Endothelial cell of umbilical vein (primary cell): ENCODE measurements around the gene PDE7B. TPM values are rescaled to one million over a fixed set of nuclear protein-coding genes. Genes with fewer than 3 reads are reported as not detected.

Experiments
- BruUV-seq: library from RNA; stranded (reverse); fragments of 400-500 nt; replicated peaks from 2 replicates; lab custom pipeline; 2021; lab: Mats Ljungman, UMichigan
- CTCF ChIA-PET: fragments of 300-600, 350-600 bp; sonication (Branson Sonifier 250); formaldehyde crosslinking; loops from one replicate; lab custom pipeline; 2021; ENCODE audit warnings: antibody characterized with exemption, inconsistent platforms; lab: Charles Lee
- POLR2A ChIA-PET: fragments of 300-600, 350-600 bp; sonication (Branson Sonifier 250); formaldehyde crosslinking; loops from one replicate; lab custom pipeline; 2021; ENCODE audit warnings: antibody characterized with exemption, inconsistent platforms; lab: Charles Lee
- DNase-seq: peaks from one replicate; pipeline ENCODE4 v3.0.0-alpha.2; 2011; ENCODE audit warnings: low read depth, low spot score
- FAIRE-seq: peaks from 2 replicates; lab custom pipeline; 2011; peaks lifted over from hg19 to GRCh38; lab: Jason Lieb, UNC
- H2AFZ ChIP-seq: 2 replicates; pipeline ENCODE4 v1.6.0; 2012; ENCODE audit warnings: low read depth, low read length, control low read depth, inconsistent platforms
- H3K27ac ChIP-seq: 2 replicates; pipeline ENCODE4 v1.5.1; 2011; ENCODE audit warnings: low read depth, mild to moderate bottlenecking, control low read depth, low read length, moderate library complexity; ENCODE audit not compliant: insufficient read depth
- H3K27me3 ChIP-seq, 2 experiments: 2 replicates each; pipeline versions ENCODE4 v1.6.0 to v1.6.1; 2011; ENCODE audit warnings: low read length in 2 of 2, mixed read lengths in 1 of 2; ENCODE audit not compliant: control insufficient read depth in 2 of 2, insufficient read depth in 2 of 2
- H3K36me3 ChIP-seq, 2 experiments: 2 replicates in 1 of 2; 3 replicates in 1 of 2; pipeline ENCODE4 v1.5.1; 2011; ENCODE audit warnings: low read length in 2 of 2, mild to moderate bottlenecking in 1 of 2, moderate library complexity in 1 of 2; ENCODE audit not compliant: control insufficient read depth in 2 of 2, insufficient read depth in 2 of 2; ENCODE audit errors: extremely low read depth in 1 of 2
- H3K4me1 ChIP-seq: 3 replicates; pipeline ENCODE4 v1.5.1; 2011; ENCODE audit warnings: mild to moderate bottlenecking, low read length; ENCODE audit not compliant: control insufficient read depth, insufficient read depth; ENCODE audit errors: extremely low read depth
- H3K4me2 ChIP-seq: 2 replicates; pipeline ENCODE4 v1.6.1; 2011; ENCODE audit warnings: low read length, control low read depth, mixed read lengths; ENCODE audit not compliant: insufficient read depth
- H3K4me3 ChIP-seq, 3 experiments: fragments of 200-600 bp in 1 of 3; sonication (generic), shearing (Covaris generic) in 1 of 3; replicated peaks in 1 of 3; 2 replicates each; pipeline ENCODE4 v1.5.1; 2011 to 2016; ENCODE audit warnings: control low read depth in 3 of 3, low read length in 3 of 3, mild to moderate bottlenecking in 2 of 3, inconsistent platforms in 1 of 3, low read depth in 1 of 3, moderate library complexity in 1 of 3; ENCODE audit not compliant: insufficient read depth in 1 of 3
- H3K79me2 ChIP-seq: 2 replicates; pipeline ENCODE4 v1.6.0; 2012; ENCODE audit warnings: low read length, inconsistent platforms; ENCODE audit not compliant: control insufficient read depth, insufficient read depth
- H3K9ac ChIP-seq: replicated peaks from 2 replicates; pipeline ENCODE3; 2011; ENCODE audit warnings: low read length, control low read depth; ENCODE audit not compliant: insufficient read depth; ENCODE audit errors: extremely low read depth
- H3K9me1 ChIP-seq: replicated peaks from 3 replicates; pipeline ENCODE4 v1.6.0; 2011; ENCODE audit warnings: mild to moderate bottlenecking, low read length; ENCODE audit not compliant: control insufficient read depth, insufficient read depth; ENCODE audit errors: extremely low read depth
- H3K9me3 ChIP-seq: replicated peaks from 2 replicates; pipeline ENCODE4 v1.5.1; 2012; ENCODE audit warnings: low read length, inconsistent platforms; ENCODE audit not compliant: control insufficient read depth, insufficient read depth
- H4K20me1 ChIP-seq: replicated peaks from 2 replicates; pipeline ENCODE3; 2011; ENCODE audit warnings: mild to moderate bottlenecking, low read length; ENCODE audit not compliant: control insufficient read depth, insufficient read depth; ENCODE audit errors: extremely low read depth
- GATA2 ChIP-seq: IDR thresholded peaks from 2 replicates; pipeline ENCODE4 v1.7.0; 2011; ENCODE audit warnings: low read depth, mild to moderate bottlenecking, moderate library complexity, mixed read lengths, low read length; ENCODE audit not compliant: insufficient read length, insufficient read depth
- JUN ChIP-seq: IDR thresholded peaks from 2 replicates; pipeline ENCODE4 v1.6.1; 2011; ENCODE audit warnings: borderline replicate concordance, low read depth; ENCODE audit not compliant: insufficient read length, insufficient read depth
- MYC ChIP-seq: IDR thresholded peaks from one replicate; pipeline ENCODE4 v1.6.1; 2011; ENCODE audit warnings: mild to moderate bottlenecking, low read depth, low read length
- POLR2AphosphoS5 ChIP-seq: IDR thresholded peaks from 2 replicates; pipeline ENCODE4 v1.6.1; 2012; ENCODE audit warnings: low read depth, mild to moderate bottlenecking, control low read depth, low read length, moderate library complexity; ENCODE audit not compliant: insufficient read depth
- dilution Hi-C: fragments of 300-500 bp; cut with MboI; formaldehyde crosslinking; loops from one replicate; pipeline ENCODE4 v1.15.0; 2019; ENCODE audit warnings: low sequenced_read_pairs; ENCODE audit not compliant: extremely low pct_ligation_motif_present
- intact Hi-C: fragments of 100-400 bp; cut with micrococcal nuclease; formaldehyde crosslinking; loops from one replicate; pipeline ENCODE4 v1.10.0; 2022
- polyA plus RNA-seq, 4 experiments: library from polyadenylated mRNA; depleted of rRNA in 3 of 4; stranded (reverse) in 3 of 4; unstranded in 1 of 4; fragments of >200 nt; gene quantifications; 2 replicates each; pipeline versions ENCODE4 v1.2.1 to v1.2.3, GENCODE V29; 2011 to 2012; ENCODE audit warnings: missing spikeins in 1 of 4
- total RNA-seq: library from RNA; stranded (reverse); gene quantifications from 2 replicates; pipeline ENCODE4 v1.2.3, GENCODE V29; 2021
- TF ChIP-seq, protein P1 (sequence below), 2 donors: IDR thresholded peaks; 1 replicate in 1 of 2; 2 replicates in 1 of 2; pipeline ENCODE4 v1.5.1; 2011; ENCODE audit warnings: low read length in 2 of 2, mild to moderate bottlenecking in 2 of 2, moderate library complexity in 2 of 2, control low read depth in 1 of 2, inconsistent platforms in 1 of 2, low read depth in 1 of 2; ENCODE audit not compliant: insufficient read depth in 1 of 2; ENCODE audit errors: extremely low read depth in 1 of 2

Gene PDE7B
- total and polyA plus RNA-seq, 2 donors (not counting 3 experiments of a cell fraction or from before 2014, with no cell fraction given) = 20.6 to 25.1 TPM

DNA sequence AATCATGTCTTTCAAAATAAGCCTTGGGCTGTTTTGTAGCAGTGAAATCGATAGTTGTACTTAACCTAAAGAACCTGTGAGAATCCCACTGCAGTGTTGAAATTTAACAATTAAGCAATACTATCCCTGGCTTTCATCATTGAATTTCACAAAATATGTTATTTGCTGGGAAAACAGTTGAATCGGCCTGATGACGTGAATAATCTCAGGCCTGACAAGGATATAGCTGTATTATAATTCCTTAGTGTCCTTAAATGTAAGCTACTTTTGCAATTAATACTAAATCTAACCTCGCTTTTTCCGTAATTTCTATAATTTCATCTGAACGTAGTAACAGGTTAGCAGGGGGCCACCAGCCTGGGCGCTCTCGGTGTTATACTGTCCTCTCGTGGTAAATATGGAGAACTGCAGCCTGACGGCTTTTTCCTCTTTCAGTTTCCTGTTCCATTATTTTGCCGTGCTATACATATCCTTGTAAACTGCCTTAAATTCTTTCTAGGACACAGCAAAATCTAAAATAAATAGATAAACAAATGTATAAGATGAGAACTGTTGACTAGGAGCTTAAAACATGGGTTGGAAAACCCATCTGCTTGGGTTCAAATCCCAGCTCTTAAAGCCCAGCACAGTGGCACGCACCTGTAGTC lies 374.6 kb downstream of the PDE7B start:
- Histone ChIP-seq H3K4me1 (no peaks in the 10 kb centered on the region), H3K79me2 (no peaks in the 10 kb centered on the region), H3K4me2 (peak overlapping the region; percentile 31), H3K4me3 (peak overlapping the region in 1 of 3 experiments; percentile 25), H3K9ac (peak overlapping the region; percentile 0), H4K20me1 (no peaks in the 10 kb centered on the region), H3K9me3 (no peaks in the 10 kb centered on the region), H3K36me3 (no peaks in the 10 kb centered on the region), H3K9me1 (no peaks in the 10 kb centered on the region), H3K27me3 (no peaks in the 10 kb centered on the region), H2AFZ (peak overlapping the region; percentile 0), H3K27ac (no peak overlapping the region)
- ChIA-PET CTCF (interaction anchor here (0.6 to 3.8 kb wide), 51 partner anchors 8 to 1081 kb away, joined by 3 to 113 read pairs (median 4); partner anchors contain the start of gene PDE7B), POLR2A (interaction anchor here (0.6 kb wide), 1 partner anchor 195 kb away, joined by 7 read pairs; no protein-coding TSS in a partner anchor)
- DNase-seq (peak; percentile 67), FAIRE-seq (peak; percentile 88)
- dilution Hi-C loops (no loop called here), intact Hi-C loops (loop anchor here (1.0 to 2.0 kb wide), 7 partner anchors 91 to 775 kb away; no protein-coding TSS in a partner anchor)
- TF ChIP-seq GATA2 (no peak), POLR2AphosphoS5 (no peak), JUN (no peak), MYC (no peak)
- TF ChIP-seq, protein P1, sequence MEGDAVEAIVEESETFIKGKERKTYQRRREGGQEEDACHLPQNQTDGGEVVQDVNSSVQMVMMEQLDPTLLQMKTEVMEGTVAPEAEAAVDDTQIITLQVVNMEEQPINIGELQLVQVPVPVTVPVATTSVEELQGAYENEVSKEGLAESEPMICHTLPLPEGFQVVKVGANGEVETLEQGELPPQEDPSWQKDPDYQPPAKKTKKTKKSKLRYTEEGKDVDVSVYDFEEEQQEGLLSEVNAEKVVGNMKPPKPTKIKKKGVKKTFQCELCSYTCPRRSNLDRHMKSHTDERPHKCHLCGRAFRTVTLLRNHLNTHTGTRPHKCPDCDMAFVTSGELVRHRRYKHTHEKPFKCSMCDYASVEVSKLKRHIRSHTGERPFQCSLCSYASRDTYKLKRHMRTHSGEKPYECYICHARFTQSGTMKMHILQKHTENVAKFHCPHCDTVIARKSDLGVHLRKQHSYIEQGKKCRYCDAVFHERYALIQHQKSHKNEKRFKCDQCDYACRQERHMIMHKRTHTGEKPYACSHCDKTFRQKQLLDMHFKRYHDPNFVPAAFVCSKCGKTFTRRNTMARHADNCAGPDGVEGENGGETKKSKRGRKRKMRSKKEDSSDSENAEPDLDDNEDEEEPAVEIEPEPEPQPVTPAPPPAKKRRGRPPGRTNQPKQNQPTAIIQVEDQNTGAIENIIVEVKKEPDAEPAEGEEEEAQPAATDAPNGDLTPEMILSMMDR (IDR thresholded peaks at IDR 0.05; ENCODE audit: extremely low read depth in 1 of 2, insufficient read depth in 1 of 2, low read depth in 1 of 2, low read length in 2 of 2) = peak; percentile 97 to 99
- no TSS peak for BruUV-seq
